ENCODE data around the gene GYG2.

The GYG2 gene

GRCh38 chrX:2931155-2931554, 102.4 kb downstream of the GYG2 start:
- Histone ChIP-seq H3K9ac (ENCODE audit: insufficient read length) (no peak overlapping the region), H3K36me3 (ENCODE audit: insufficient read depth, low read length) (no peaks in the 10 kb centered on the region), H3K4me3 (no peak overlapping the region), H3K9me3 (ENCODE audit: low read depth, low read length) (no peaks in the 10 kb centered on the region), H3K27ac (no peak overlapping the region)
- TF ChIP-seq POLR2AphosphoS5 (IDR thresholded peaks at IDR 0.05; ENCODE audit: borderline replicate concordance, low read depth, low read length) (no peak), FOXP2 (optimal IDR thresholded peaks at IDR 0.05; ENCODE audit: control extremely low read depth, extremely low read length, insufficient read depth) (no peak), EZH2 (IDR thresholded peaks at IDR 0.05) (no peak)
- no peak for DNase-seq (ENCODE audit: low read depth, low spot score)

GRCh38 chrX:2931612-2932011, 102.9 kb downstream of the GYG2 start:
- DNase-seq (ENCODE audit: low read depth, low spot score): no peak
- Histone ChIP-seq H3K36me3 (ENCODE audit: insufficient read depth, low read length) (no peaks in the 10 kb centered on the region), H3K9me3 (ENCODE audit: low read depth, low read length) (no peaks in the 10 kb centered on the region), H3K4me3 (no peak overlapping the region), H3K27ac (no peak overlapping the region), H3K9ac (ENCODE audit: insufficient read length) (no peak overlapping the region)
- TF ChIP-seq EZH2 (IDR thresholded peaks at IDR 0.05) (no peak), POLR2AphosphoS5 (IDR thresholded peaks at IDR 0.05; ENCODE audit: borderline replicate concordance, low read depth, low read length) (no peak), FOXP2 (optimal IDR thresholded peaks at IDR 0.05; ENCODE audit: control extremely low read depth, extremely low read length, insufficient read depth) (no peak)
